ENCODE measurements around the gene SLC8A1. TPM values are rescaled to one million over a fixed set of nuclear protein-coding genes. Genes with fewer than 3 reads are reported as not detected.
A peak's percentile ranks its signal among the peaks of the same experiment; 100 is the strongest.

Gene SLC8A1
- total RNA-seq, 1 experiment from 2014 or later, result 1.7 TPM

GRCh38 chr2:40428439-40428838 is 23.5 kb downstream of the SLC8A1 start:
- no peak overlapping the region for H3K27ac ChIP-seq (ENCODE audit: insufficient read length, low read depth, low read length)
- H3K27ac Mint-ChIP-seq, result peak overlapping the region in 1 of 3 experiments; percentile 81; a peak in 1 of 7 replicates
- no CpG with 5 or more reads among the region's 6 CpGs for WGBS (ENCODE audit: extremely low coverage, insufficient read length, low lambda C conversion rate)

More at GRCh38 chr2:40428439-40428838, 23.5 kb downstream of the SLC8A1 start:
- Histone ChIP-seq H3K56ac (ENCODE audit: insufficient read length, low read depth, low read length) (no peak overlapping the region), H2AK5ac (ENCODE audit: insufficient read length, low read length) (no peak overlapping the region), H2BK5ac (ENCODE audit: insufficient read length, low read length) (no peak overlapping the region), H2BK20ac (ENCODE audit: low read depth, low read length, poor library complexity, severe bottlenecking) (no peak overlapping the region), H4K5ac (ENCODE audit: insufficient read length, low read depth, low read length) (no peak overlapping the region), H3K27me3 (ENCODE audit: insufficient read depth, low read length) (no peaks in the 10 kb centered on the region), H4K8ac (replicated peaks; ENCODE audit: insufficient read length, low read depth, low read length) (no peak overlapping the region), H3K9me3 (ENCODE audit: control insufficient read depth, low read depth, low read length) (no peaks in the 10 kb centered on the region), H2BK12ac (ENCODE audit: insufficient read length, low read depth, low read length) (no peak overlapping the region), H2BK15ac (ENCODE audit: low read depth, low read length) (no peak overlapping the region), H2AFZ (ENCODE audit: low read length) (no peak overlapping the region), H3K9ac (ENCODE audit: extremely low read depth, insufficient read length, low read length) (no peak overlapping the region), H4K91ac (ENCODE audit: insufficient read length, low read depth, low read length) (no peak overlapping the region), H3K79me1 (ENCODE audit: insufficient read depth, low read depth, low read length, poor library complexity, severe bottlenecking) (no peaks in the 10 kb centered on the region), H3K14ac (ENCODE audit: insufficient read depth, low read length) (no peak overlapping the region), H3K79me2 (ENCODE audit: insufficient read depth, low read length) (no peaks in the 10 kb centered on the region), H3K4me2 (ENCODE audit: insufficient read depth, insufficient read length, low read length) (no peak overlapping the region), H2BK120ac (ENCODE audit: low read depth, low read length, poor library complexity, severe bottlenecking) (no peak overlapping the region), H3T11ph (ENCODE audit: low read length) (no peak overlapping the region), H3K23ac (ENCODE audit: insufficient read length, low read depth, low read length) (no peak overlapping the region), H3K18ac (ENCODE audit: insufficient read length, low read depth, low read length) (no peak overlapping the region), H3K23me2 (ENCODE audit: insufficient read length, low read depth, low read length, poor library complexity, severe bottlenecking) (no peaks in the 10 kb centered on the region), H3K4me1 (ENCODE audit: insufficient read depth, low read length) (no peaks in the 10 kb centered on the region), H3K4ac (ENCODE audit: low read depth, low read length) (no peak overlapping the region), H4K20me1 (ENCODE audit: control insufficient read depth, insufficient read depth, insufficient read length) (no peaks in the 10 kb centered on the region)
- no peak for DNase-seq
- no peaks in the 10 kb centered on the region for H3K36me3 Mint-ChIP-seq (ENCODE audit: insufficient read depth in 1 of 3, low read depth in 3 of 3)
- H3K4me3 Mint-ChIP-seq, result no peak overlapping the region
- H3K27me3 Mint-ChIP-seq (ENCODE audit: low read depth), result no peaks in the 10 kb centered on the region
- TF ChIP-seq CTCF (conservative IDR thresholded peaks at IDR 0.05), result no peak
- H3K4me1 Mint-ChIP-seq, result no peaks in the 10 kb centered on the region
- no peaks in the 10 kb centered on the region for H3K9me3 Mint-ChIP-seq

Measured in H9 (cell line).